Measurements from ENCODE around the gene TRAPPC12.
"Not testable (repeated sequence)": the region's sequence is repeated elsewhere in the genome, so short reads cannot be mapped to it uniquely, and the experiment has no call there.

Gene TRAPPC12

GRCh38 chr2:3379647-3380534 is at the start of gene TRAPPC12:
Gene TRAPPC12 (plus strand): TSS chr2:3379694. CDS start chr2:3387624, 7,930 bp downstream.
- DNase-seq (ENCODE audit: low read depth in 3 of 3): peak; percentile 85 to 88 (median 88)

- no peak for DNase-seq (ENCODE audit: low read depth in 3 of 3)
Observed at GRCh38 chr2:3332133-3332532, 47.4 kb upstream of the TRAPPC12 start.

- no peak for DNase-seq (ENCODE audit: low read depth in 3 of 3)
Observed at GRCh38 chr2:3334392-3335345, 44.8 kb upstream of the TRAPPC12 start.

- no peak for DNase-seq (ENCODE audit: low read depth in 3 of 3)
Observed at GRCh38 chr2:3336844-3337243, 42.6 kb upstream of the TRAPPC12 start.

GRCh38 chr2:3338340-3338739 is 41.2 kb upstream of the TRAPPC12 start:
- no peak for DNase-seq (ENCODE audit: low read depth in 3 of 3)

- no peak for DNase-seq (ENCODE audit: low read depth in 3 of 3)
Observed at GRCh38 chr2:3340144-3340543, 39.4 kb upstream of the TRAPPC12 start.

- peak in 1 of 3 experiments; percentile 4 for DNase-seq (ENCODE audit: low read depth in 3 of 3)
Observed at GRCh38 chr2:3341336-3341735, 38.2 kb upstream of the TRAPPC12 start.

- no peak for DNase-seq (ENCODE audit: low read depth in 3 of 3)
Observed at GRCh38 chr2:3342324-3342723, 37.2 kb upstream of the TRAPPC12 start.

GRCh38 chr2:3343012-3343411 is 36.5 kb upstream of the TRAPPC12 start:
- no peak for DNase-seq (ENCODE audit: low read depth in 3 of 3)

- DNase-seq (ENCODE audit: low read depth in 3 of 3): no peak
Observed at GRCh38 chr2:3344897-3345296, 34.6 kb upstream of the TRAPPC12 start.

- DNase-seq (ENCODE audit: low read depth in 3 of 3): no peak
Observed at GRCh38 chr2:3345621-3346020, 33.9 kb upstream of the TRAPPC12 start.

GRCh38 chr2:3348767-3349166 is 30.7 kb upstream of the TRAPPC12 start:
- no peak for DNase-seq (ENCODE audit: low read depth in 3 of 3)

GRCh38 chr2:3349211-3349693 is 30.2 kb upstream of the TRAPPC12 start:
- DNase-seq (ENCODE audit: low read depth in 3 of 3): no peak

GRCh38 chr2:3354986-3355385 is 24.5 kb upstream of the TRAPPC12 start:
- no peak for DNase-seq (ENCODE audit: low read depth in 3 of 3)

GRCh38 chr2:3355951-3356569 is 23.4 kb upstream of the TRAPPC12 start:
- no peak for DNase-seq (ENCODE audit: low read depth in 3 of 3)

GRCh38 chr2:3356799-3357198 is 22.7 kb upstream of the TRAPPC12 start:
- DNase-seq (ENCODE audit: low read depth in 3 of 3): no peak

- not testable (repeated sequence) for DNase-seq (ENCODE audit: low read depth in 3 of 3)
Observed at GRCh38 chr2:3357446-3357845, 22.0 kb upstream of the TRAPPC12 start.

- no peak for DNase-seq (ENCODE audit: low read depth in 3 of 3)
Observed at GRCh38 chr2:3357926-3358325, 21.6 kb upstream of the TRAPPC12 start.

GRCh38 chr2:3361518-3362389 is 17.7 kb upstream of the TRAPPC12 start:
- no peak for DNase-seq (ENCODE audit: low read depth in 3 of 3)

GRCh38 chr2:3365219-3365618 is 14.3 kb upstream of the TRAPPC12 start:
- no peak for DNase-seq (ENCODE audit: low read depth in 3 of 3)

- no peak for DNase-seq (ENCODE audit: low read depth in 3 of 3)
Observed at GRCh38 chr2:3368261-3368722, 11.2 kb upstream of the TRAPPC12 start.
